ENCODE results near the gene HNRNPA3. TPM values are rescaled to one million over a fixed set of nuclear protein-coding genes. Genes with fewer than 3 reads are reported as not detected.

Gene HNRNPA3
- total RNA-seq, 1 experiment from 2014 or later, result 406 TPM

DNA sequence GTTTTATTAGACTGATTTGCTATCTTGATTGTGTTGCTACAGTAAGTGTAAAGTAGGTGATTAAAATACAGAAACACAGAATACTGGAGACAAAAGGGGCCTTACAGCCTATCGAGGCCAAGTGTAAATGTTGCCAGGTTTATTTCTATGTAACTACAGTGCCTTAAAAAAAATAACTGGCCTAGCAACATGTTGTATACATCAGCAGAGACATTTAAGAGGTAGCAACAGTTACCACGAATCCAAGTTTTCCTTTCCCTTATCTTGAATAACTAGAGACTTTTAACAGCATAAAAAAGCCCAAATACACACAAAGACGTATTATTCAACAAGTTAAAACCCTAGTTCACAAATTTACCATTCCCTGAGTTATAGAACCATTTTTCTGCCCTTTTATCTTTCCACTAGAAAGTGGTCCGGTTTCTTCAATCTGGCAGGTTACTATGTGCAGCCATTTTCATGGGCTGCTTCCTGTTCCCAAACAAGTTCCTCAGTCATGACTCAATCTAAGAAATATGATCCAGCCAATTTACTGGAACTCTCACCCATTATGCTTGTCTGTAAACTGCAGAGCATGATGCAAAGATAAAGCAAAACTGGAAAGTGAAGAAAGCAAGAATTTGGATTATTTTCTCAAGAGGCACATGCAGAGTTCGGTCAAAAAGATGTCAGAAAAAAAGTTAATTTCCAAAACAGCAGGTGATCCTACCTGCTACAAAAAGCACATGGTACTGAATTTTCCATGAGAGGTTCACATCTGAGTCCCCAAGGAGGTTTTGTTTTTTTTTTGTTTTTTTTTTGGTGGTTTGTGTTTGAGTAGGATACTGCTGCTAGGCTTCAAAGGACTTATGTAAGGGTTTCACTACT, 29.8 kb downstream of the HNRNPA3 start:
- Mint-ChIP-seq H3K36me3 (no peaks in the 10 kb centered on the region), H3K9me3 (no peaks in the 10 kb centered on the region), H3K4me3 (no peak overlapping the region), H3K27ac (peak overlapping the region; percentile 82), H3K27me3 (ENCODE audit: low read depth) (no peaks in the 10 kb centered on the region), H3K4me1 (peaks cover 63% of the 10 kb centered on the region)
- TF ChIP-seq GABPB1 (CRISPR knock-in tag; IDR thresholded peaks at IDR 0.05) (peak; percentile 98), SOX15 (CRISPR knock-in tag; IDR thresholded peaks at IDR 0.05) (no peak)
- ATAC-seq, result no peak
- DNase-seq (ENCODE audit: low spot score), result no peak
- ChIA-PET CTCF (no interaction called here), POLR2A (no interaction called here)

DNA sequence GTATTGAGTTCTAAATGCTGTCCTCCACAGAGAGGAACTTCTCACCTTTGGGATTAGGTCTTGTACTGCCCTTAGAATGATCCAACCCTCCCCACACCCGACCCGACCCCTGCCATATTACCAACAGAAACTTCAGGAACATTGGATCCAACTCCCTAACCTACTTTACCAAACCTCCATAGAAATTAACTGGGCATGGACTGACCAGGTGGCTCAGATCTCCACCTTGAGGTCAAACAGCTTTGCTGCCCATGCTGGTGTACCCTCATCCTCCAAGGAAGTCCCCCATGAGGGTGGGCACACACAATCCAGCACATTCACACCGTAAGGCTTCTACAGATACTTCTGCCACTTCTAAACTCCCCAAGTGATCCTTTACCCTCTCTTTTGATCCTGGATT, 30.5 kb downstream of the HNRNPA3 start:
- Mint-ChIP-seq H3K4me3 (no peak overlapping the region), H3K27me3 (ENCODE audit: low read depth) (no peaks in the 10 kb centered on the region), H3K27ac (no peak overlapping the region; the same call in 1 of the 2 replicates), H3K36me3 (no peaks in the 10 kb centered on the region), H3K4me1 (peaks cover 63% of the 10 kb centered on the region), H3K9me3 (no peaks in the 10 kb centered on the region)
- ChIA-PET POLR2A (no interaction called here), CTCF (interaction anchor here (1.3 kb wide), 1 partner anchor 11 kb away, joined by 4 read pairs; no protein-coding TSS in a partner anchor)
- no peak for DNase-seq (ENCODE audit: low spot score)
- ATAC-seq, result no peak
- TF ChIP-seq ZBTB21 (CRISPR knock-in tag; IDR thresholded peaks at IDR 0.05; ENCODE audit: borderline replicate concordance) (no peak), IRF2 (CRISPR knock-in tag; IDR thresholded peaks at IDR 0.05; ENCODE audit: borderline replicate concordance, low read depth) (no peak), ZNF263 (CRISPR knock-in tag; IDR thresholded peaks at IDR 0.05; ENCODE audit: low read depth) (no peak), NFATC4 (CRISPR knock-in tag; IDR thresholded peaks at IDR 0.05) (no peak)
- TF ChIP-seq, protein P1, sequence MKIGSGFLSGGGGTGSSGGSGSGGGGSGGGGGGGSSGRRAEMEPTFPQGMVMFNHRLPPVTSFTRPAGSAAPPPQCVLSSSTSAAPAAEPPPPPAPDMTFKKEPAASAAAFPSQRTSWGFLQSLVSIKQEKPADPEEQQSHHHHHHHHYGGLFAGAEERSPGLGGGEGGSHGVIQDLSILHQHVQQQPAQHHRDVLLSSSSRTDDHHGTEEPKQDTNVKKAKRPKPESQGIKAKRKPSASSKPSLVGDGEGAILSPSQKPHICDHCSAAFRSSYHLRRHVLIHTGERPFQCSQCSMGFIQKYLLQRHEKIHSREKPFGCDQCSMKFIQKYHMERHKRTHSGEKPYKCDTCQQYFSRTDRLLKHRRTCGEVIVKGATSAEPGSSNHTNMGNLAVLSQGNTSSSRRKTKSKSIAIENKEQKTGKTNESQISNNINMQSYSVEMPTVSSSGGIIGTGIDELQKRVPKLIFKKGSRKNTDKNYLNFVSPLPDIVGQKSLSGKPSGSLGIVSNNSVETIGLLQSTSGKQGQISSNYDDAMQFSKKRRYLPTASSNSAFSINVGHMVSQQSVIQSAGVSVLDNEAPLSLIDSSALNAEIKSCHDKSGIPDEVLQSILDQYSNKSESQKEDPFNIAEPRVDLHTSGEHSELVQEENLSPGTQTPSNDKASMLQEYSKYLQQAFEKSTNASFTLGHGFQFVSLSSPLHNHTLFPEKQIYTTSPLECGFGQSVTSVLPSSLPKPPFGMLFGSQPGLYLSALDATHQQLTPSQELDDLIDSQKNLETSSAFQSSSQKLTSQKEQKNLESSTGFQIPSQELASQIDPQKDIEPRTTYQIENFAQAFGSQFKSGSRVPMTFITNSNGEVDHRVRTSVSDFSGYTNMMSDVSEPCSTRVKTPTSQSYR (CRISPR knock-in tag; IDR thresholded peaks at IDR 0.05), result no peak
- TF ChIP-seq, protein P2, sequence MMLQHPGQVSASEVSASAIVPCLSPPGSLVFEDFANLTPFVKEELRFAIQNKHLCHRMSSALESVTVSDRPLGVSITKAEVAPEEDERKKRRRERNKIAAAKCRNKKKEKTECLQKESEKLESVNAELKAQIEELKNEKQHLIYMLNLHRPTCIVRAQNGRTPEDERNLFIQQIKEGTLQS (CRISPR knock-in tag; conservative IDR thresholded peaks at IDR 0.05), result no peak
- TF ChIP-seq, protein P3, sequence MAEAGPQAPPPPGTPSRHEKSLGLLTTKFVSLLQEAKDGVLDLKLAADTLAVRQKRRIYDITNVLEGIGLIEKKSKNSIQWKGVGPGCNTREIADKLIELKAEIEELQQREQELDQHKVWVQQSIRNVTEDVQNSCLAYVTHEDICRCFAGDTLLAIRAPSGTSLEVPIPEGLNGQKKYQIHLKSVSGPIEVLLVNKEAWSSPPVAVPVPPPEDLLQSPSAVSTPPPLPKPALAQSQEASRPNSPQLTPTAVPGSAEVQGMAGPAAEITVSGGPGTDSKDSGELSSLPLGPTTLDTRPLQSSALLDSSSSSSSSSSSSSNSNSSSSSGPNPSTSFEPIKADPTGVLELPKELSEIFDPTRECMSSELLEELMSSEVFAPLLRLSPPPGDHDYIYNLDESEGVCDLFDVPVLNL (CRISPR knock-in tag; IDR thresholded peaks at IDR 0.05; ENCODE audit: borderline replicate concordance, low read depth), result no peak

DNA sequence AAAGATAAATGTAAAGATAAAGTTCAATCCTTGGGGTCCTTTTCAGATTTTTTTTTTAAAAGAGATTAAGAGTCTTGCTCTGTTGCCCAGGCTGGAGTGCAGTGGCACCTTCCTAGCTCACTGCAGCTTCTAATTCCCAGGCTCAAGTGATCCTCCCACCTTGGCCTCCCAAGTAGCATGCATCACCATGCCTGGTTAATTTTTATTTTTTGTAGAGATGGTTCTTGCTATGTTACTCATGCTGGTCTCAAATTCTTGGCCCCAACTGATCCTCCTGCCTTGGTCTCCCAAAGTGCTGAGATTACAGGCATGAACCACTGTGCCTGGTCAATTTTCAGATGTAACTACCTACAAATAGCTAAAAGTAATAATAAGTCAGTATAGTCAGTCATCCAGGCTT, 30.9 kb downstream of the HNRNPA3 start:
- Mint-ChIP-seq H3K9me3 (no peaks in the 10 kb centered on the region), H3K4me3 (no peak overlapping the region), H3K27ac (no peak overlapping the region; the same call in 1 of the 2 replicates), H3K4me1 (peaks cover 63% of the 10 kb centered on the region), H3K27me3 (ENCODE audit: low read depth) (no peaks in the 10 kb centered on the region), H3K36me3 (no peaks in the 10 kb centered on the region)
- ATAC-seq, result no peak
- CTCF ChIA-PET, result interaction anchor here (1.3 kb wide), 1 partner anchor 11 kb away, joined by 4 read pairs; no protein-coding TSS in a partner anchor
- DNase-seq (ENCODE audit: low spot score), result no peak
- POLR2A ChIA-PET, result no interaction called here
- TF ChIP-seq, protein P4, sequence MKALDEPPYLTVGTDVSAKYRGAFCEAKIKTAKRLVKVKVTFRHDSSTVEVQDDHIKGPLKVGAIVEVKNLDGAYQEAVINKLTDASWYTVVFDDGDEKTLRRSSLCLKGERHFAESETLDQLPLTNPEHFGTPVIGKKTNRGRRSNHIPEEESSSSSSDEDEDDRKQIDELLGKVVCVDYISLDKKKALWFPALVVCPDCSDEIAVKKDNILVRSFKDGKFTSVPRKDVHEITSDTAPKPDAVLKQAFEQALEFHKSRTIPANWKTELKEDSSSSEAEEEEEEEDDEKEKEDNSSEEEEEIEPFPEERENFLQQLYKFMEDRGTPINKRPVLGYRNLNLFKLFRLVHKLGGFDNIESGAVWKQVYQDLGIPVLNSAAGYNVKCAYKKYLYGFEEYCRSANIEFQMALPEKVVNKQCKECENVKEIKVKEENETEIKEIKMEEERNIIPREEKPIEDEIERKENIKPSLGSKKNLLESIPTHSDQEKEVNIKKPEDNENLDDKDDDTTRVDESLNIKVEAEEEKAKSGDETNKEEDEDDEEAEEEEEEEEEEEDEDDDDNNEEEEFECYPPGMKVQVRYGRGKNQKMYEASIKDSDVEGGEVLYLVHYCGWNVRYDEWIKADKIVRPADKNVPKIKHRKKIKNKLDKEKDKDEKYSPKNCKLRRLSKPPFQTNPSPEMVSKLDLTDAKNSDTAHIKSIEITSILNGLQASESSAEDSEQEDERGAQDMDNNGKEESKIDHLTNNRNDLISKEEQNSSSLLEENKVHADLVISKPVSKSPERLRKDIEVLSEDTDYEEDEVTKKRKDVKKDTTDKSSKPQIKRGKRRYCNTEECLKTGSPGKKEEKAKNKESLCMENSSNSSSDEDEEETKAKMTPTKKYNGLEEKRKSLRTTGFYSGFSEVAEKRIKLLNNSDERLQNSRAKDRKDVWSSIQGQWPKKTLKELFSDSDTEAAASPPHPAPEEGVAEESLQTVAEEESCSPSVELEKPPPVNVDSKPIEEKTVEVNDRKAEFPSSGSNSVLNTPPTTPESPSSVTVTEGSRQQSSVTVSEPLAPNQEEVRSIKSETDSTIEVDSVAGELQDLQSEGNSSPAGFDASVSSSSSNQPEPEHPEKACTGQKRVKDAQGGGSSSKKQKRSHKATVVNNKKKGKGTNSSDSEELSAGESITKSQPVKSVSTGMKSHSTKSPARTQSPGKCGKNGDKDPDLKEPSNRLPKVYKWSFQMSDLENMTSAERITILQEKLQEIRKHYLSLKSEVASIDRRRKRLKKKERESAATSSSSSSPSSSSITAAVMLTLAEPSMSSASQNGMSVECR (CRISPR knock-in tag; IDR thresholded peaks at IDR 0.05; ENCODE audit: borderline replicate concordance), result no peak
- no peak for TF ChIP-seq MXD4 (CRISPR knock-in tag; IDR thresholded peaks at IDR 0.05; ENCODE audit: borderline replicate concordance)
- TF ChIP-seq TCF7 (CRISPR knock-in tag; IDR thresholded peaks at IDR 0.05; ENCODE audit: low read depth), result no peak
- no peak for TF ChIP-seq ZNF263 (CRISPR knock-in tag; IDR thresholded peaks at IDR 0.05; ENCODE audit: low read depth)
- TF ChIP-seq, protein P5, sequence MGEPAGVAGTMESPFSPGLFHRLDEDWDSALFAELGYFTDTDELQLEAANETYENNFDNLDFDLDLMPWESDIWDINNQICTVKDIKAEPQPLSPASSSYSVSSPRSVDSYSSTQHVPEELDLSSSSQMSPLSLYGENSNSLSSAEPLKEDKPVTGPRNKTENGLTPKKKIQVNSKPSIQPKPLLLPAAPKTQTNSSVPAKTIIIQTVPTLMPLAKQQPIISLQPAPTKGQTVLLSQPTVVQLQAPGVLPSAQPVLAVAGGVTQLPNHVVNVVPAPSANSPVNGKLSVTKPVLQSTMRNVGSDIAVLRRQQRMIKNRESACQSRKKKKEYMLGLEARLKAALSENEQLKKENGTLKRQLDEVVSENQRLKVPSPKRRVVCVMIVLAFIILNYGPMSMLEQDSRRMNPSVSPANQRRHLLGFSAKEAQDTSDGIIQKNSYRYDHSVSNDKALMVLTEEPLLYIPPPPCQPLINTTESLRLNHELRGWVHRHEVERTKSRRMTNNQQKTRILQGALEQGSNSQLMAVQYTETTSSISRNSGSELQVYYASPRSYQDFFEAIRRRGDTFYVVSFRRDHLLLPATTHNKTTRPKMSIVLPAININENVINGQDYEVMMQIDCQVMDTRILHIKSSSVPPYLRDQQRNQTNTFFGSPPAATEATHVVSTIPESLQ (CRISPR knock-in tag; IDR thresholded peaks at IDR 0.05), result no peak
- no peak for TF ChIP-seq GRHL2 (CRISPR knock-in tag; IDR thresholded peaks at IDR 0.05; ENCODE audit: insufficient replicate concordance, severe bottlenecking)
- TF ChIP-seq, protein P6, sequence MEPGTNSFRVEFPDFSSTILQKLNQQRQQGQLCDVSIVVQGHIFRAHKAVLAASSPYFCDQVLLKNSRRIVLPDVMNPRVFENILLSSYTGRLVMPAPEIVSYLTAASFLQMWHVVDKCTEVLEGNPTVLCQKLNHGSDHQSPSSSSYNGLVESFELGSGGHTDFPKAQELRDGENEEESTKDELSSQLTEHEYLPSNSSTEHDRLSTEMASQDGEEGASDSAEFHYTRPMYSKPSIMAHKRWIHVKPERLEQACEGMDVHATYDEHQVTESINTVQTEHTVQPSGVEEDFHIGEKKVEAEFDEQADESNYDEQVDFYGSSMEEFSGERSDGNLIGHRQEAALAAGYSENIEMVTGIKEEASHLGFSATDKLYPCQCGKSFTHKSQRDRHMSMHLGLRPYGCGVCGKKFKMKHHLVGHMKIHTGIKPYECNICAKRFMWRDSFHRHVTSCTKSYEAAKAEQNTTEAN (CRISPR knock-in tag; IDR thresholded peaks at IDR 0.05), result no peak
- TF ChIP-seq, protein P7, sequence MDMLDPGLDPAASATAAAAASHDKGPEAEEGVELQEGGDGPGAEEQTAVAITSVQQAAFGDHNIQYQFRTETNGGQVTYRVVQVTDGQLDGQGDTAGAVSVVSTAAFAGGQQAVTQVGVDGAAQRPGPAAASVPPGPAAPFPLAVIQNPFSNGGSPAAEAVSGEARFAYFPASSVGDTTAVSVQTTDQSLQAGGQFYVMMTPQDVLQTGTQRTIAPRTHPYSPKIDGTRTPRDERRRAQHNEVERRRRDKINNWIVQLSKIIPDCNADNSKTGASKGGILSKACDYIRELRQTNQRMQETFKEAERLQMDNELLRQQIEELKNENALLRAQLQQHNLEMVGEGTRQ (CRISPR knock-in tag; IDR thresholded peaks at IDR 0.05), result no peak
- TF ChIP-seq ZNF219 (CRISPR knock-in tag; IDR thresholded peaks at IDR 0.05; ENCODE audit: borderline replicate concordance), result no peak

Data from WTC11 (cell line).